ENCODE results near the gene PKMYT1. TPM values are rescaled to one million over a fixed set of nuclear protein-coding genes. Genes with fewer than 3 reads are reported as not detected.

Gene PKMYT1
- total and polyA plus RNA-seq, 12 donors = 0.34 to 4.2 (median 0.71) TPM; not detected in 1

- TF ChIP-seq CTCF (IDR thresholded peaks at IDR 0.05) = no peak
- peaks cover 0 to 4% (median 0%) of the 10 kb centered on the region in 9 donors for H3K36me3 ChIP-seq
- 40 to 46% methylated on average over 21 of the region's 21 CpGs for WGBS, 2 donors
- no peak overlapping the region for H3K4me3 ChIP-seq
- H3K27me3 ChIP-seq = peaks cover 8 to 96% (median 91%) of the 10 kb centered on the region in 7 donors
- no peaks in the 10 kb centered on the region for H3K9me3 ChIP-seq
- ATAC-seq = no peak
- no peak overlapping the region for H3K27ac ChIP-seq
- peaks cover 0 to 29% (median 4%) of the 10 kb centered on the region in 9 donors for H3K4me1 ChIP-seq
- intact Hi-C loops (cut with DNase I) = no loop called here
- no peak for DNase-seq
Measured at GRCh38 chr16:3009568-3010390, 29.5 kb upstream of the PKMYT1 start.

GRCh38 chr16:3008690-3009037 lies 28.4 kb upstream of the PKMYT1 start:
- no peak for DNase-seq
- peaks cover 0 to 31% (median 5%) of the 10 kb centered on the region in 9 donors for H3K4me1 ChIP-seq
- H3K27ac ChIP-seq = peak overlapping the region in 2 of 10 donors; percentile 44 to 71
- H3K9me3 ChIP-seq = no peaks in the 10 kb centered on the region
- H3K27me3 ChIP-seq = peaks cover 6 to 90% (median 83%) of the 10 kb centered on the region in 7 donors
- no peak for TF ChIP-seq CTCF (IDR thresholded peaks at IDR 0.05)
- intact Hi-C loops (cut with DNase I) = no loop called here
- 34 to 37% methylated on average over 4 of the region's 4 CpGs for WGBS, 2 donors
- peaks cover 0 to 4% (median 0%) of the 10 kb centered on the region in 9 donors for H3K36me3 ChIP-seq
- ATAC-seq = no peak
- H3K4me3 ChIP-seq = peak overlapping the region in 1 of 10 donors; percentile 34

- intact Hi-C loops (cut with DNase I) = no loop called here
- Histone ChIP-seq H3K27me3 (peaks cover under 1 to 90% (median 78%) of the 10 kb centered on the region in 7 donors), H3K4me1 (peaks cover 0 to 34% (median 9%) of the 10 kb centered on the region in 9 donors), H3K27ac (peak overlapping the region in 2 of 10 donors; percentile 44 to 71), H3K4me3 (peak overlapping the region in 2 of 10 donors; percentile 14 to 34), H3K36me3 (peaks cover 0 to 4% (median 0%) of the 10 kb centered on the region in 9 donors), H3K9me3 (no peaks in the 10 kb centered on the region)
- no peak for TF ChIP-seq CTCF (IDR thresholded peaks at IDR 0.05)
- DNase-seq = no peak
- WGBS, 2 donors = 21 to 26% methylated on average over 17 of the region's 17 CpGs
- no peak for ATAC-seq
Measured at GRCh38 chr16:3007957-3008689, 27.9 kb upstream of the PKMYT1 start.

Data from heart right ventricle (tissue), 16 donors.